Thymus (tissue), 11 donors: ENCODE results near the gene RYR1. TPM values are rescaled to one million over a fixed set of nuclear protein-coding genes. Genes with fewer than 3 reads are reported as not detected.

ENCODE experiments used
- DNase-seq, 9 donors: peaks; one replicate each; pipeline ENCODE4 v3.0.0-alpha.2; 2013; ENCODE audit warnings: low spot score in 9 of 9, low read depth in 6 of 9, missing footprints in 1 of 9
- H3K27ac ChIP-seq, 2 donors: one replicate each; pipeline ENCODE4 v1.5.1; 2013; ENCODE audit warnings: control low read depth in 1 of 2, low read depth in 1 of 2, low read length in 1 of 2, mild to moderate bottlenecking in 1 of 2, moderate library complexity in 1 of 2
- H3K27me3 ChIP-seq, 2 donors: one replicate each; pipeline ENCODE4 v1.5.1; 2013; ENCODE audit warnings: low read length in 1 of 2; ENCODE audit not compliant: control insufficient read depth in 2 of 2, insufficient read depth in 1 of 2
- H3K36me3 ChIP-seq, 2 donors: one replicate each; pipeline ENCODE4 v1.5.1; 2013; ENCODE audit warnings: low read length in 1 of 2, mild to moderate bottlenecking in 1 of 2, moderate library complexity in 1 of 2; ENCODE audit not compliant: control insufficient read depth in 2 of 2, insufficient read depth in 2 of 2
- H3K4me1 ChIP-seq, 2 donors: one replicate each; pipeline ENCODE4 v1.5.1; 2013; ENCODE audit warnings: low read length in 2 of 2; ENCODE audit not compliant: control insufficient read depth in 2 of 2, insufficient read depth in 2 of 2
- H3K4me3 ChIP-seq, 2 donors: one replicate each; pipeline ENCODE4 v1.5.1; 2013; ENCODE audit warnings: low read length in 2 of 2, control low read depth in 1 of 2, mild to moderate bottlenecking in 1 of 2
- H3K9me3 ChIP-seq, 2 donors: one replicate each; pipeline ENCODE4 v1.5.1; 2013; ENCODE audit warnings: low read length in 1 of 2, mild to moderate bottlenecking in 1 of 2; ENCODE audit not compliant: control insufficient read depth in 2 of 2, insufficient read depth in 1 of 2
- WGBS: extraction: QIAGEN DNeasy Blood & Tissue Kit; methylation state at CpG from one replicate; pipeline ENCODE4 v1.1.7; 2013; 5-methylcytosine and 5-hydroxymethylcytosine counted together
- polyA plus RNA-seq: library from polyadenylated mRNA; stranded (reverse); fragments of 200-250 nt; gene quantifications from one replicate; pipeline ENCODE4 v1.2.3, GENCODE V29; 2013
- total RNA-seq: library from RNA; stranded (reverse); fragments of 120-200 nt; gene quantifications from one replicate; pipeline ENCODE4 v1.2.4, GENCODE V29; 2013
- donor health status: healthy.

RYR1 gene
- total and polyA plus RNA-seq, 2 donors: 1.1 to 1.8 TPM

DNA sequence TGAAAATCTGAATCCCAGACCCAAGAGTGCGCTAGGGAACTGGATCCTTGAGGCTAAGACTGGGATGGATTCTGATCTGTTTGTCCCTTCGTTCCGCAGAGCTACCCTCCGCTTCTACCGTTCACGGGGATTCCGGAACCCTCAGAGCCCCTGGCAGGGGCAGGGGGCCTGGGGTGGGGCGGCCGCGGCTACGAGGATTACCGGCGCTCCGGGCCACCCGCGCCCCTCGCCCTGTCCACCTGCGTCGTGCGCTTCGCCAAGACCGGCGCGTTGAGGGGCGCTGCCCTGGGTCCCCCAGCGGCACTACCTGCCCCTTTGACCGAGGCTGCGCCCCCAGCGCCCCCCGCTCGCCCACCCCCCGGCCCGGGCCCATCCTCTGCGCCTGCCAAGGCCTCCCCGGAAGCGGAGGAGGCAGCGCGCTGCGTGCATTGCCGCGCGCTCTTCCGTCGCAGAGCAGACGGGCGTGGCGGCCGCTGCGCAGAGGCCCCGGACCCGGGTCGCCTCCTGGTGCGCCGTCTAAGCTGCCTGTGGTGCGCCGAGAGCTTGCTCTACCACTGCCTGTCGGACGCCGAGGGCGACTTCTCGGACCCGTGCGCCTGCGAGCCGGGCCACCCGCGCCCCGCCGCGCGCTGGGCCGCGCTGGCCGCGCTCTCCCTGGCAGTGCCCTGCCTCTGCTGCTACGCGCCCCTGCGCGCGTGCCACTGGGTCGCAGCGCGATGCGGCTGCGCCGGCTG is 37.9 kb upstream of the RYR1 start:
- Histone ChIP-seq H3K36me3 (no peaks in the 10 kb centered on the region), H3K9me3 (peaks cover 0 to 3% of the 10 kb centered on the region in 2 donors), H3K4me1 (peaks cover 0 to 5% of the 10 kb centered on the region in 2 donors), H3K27me3 (peaks cover 60 to 88% of the 10 kb centered on the region in 2 donors), H3K27ac (peak overlapping the region in 1 of 2 donors; percentile 83), H3K4me3 (peak overlapping the region; percentile 10 to 55)
- DNase-seq: peak in 2 of 9 donors; percentile 42 to 65
- WGBS: 7% methylated on average over 86 of the region's 86 CpGs

- Histone ChIP-seq H3K27me3 (peaks cover 43 to 57% of the 10 kb centered on the region in 2 donors), H3K27ac (no peak overlapping the region), H3K4me1 (peaks cover 6 to 9% of the 10 kb centered on the region in 2 donors), H3K36me3 (no peaks in the 10 kb centered on the region), H3K9me3 (no peaks in the 10 kb centered on the region), H3K4me3 (no peak overlapping the region)
- WGBS: 73% methylated on average over 9 of the region's 9 CpGs
- no peak for DNase-seq
Observed at GRCh38 chr19:38399081-38399480, 34.4 kb upstream of the RYR1 start.

- 76% methylated on average over 1 of the region's 1 CpG for WGBS
- peaks cover 9% of the 10 kb centered on the region in 2 donors for H3K4me1 ChIP-seq
- H3K27ac ChIP-seq: no peak overlapping the region
- H3K4me3 ChIP-seq: no peak overlapping the region
- no peak for DNase-seq
- no peaks in the 10 kb centered on the region for H3K9me3 ChIP-seq
- peaks cover 38 to 52% of the 10 kb centered on the region in 2 donors for H3K27me3 ChIP-seq
- no peaks in the 10 kb centered on the region for H3K36me3 ChIP-seq
Observed at GRCh38 chr19:38399537-38399936, 34.0 kb upstream of the RYR1 start.

- Histone ChIP-seq H3K4me1 (peaks cover 5 to 9% of the 10 kb centered on the region in 2 donors), H3K36me3 (peaks cover 2 to 6% of the 10 kb centered on the region in 2 donors), H3K27ac (no peak overlapping the region), H3K27me3 (peaks cover 30 to 44% of the 10 kb centered on the region in 2 donors), H3K9me3 (no peaks in the 10 kb centered on the region), H3K4me3 (no peak overlapping the region)
- 95% methylated on average over 5 of the region's 5 CpGs for WGBS
- DNase-seq: no peak
Observed at GRCh38 chr19:38400361-38400760, 33.1 kb upstream of the RYR1 start.

GRCh38 chr19:38401148-38401547 is 32.3 kb upstream of the RYR1 start:
- Histone ChIP-seq H3K27ac (no peak overlapping the region), H3K9me3 (no peaks in the 10 kb centered on the region), H3K4me1 (peaks cover 5 to 9% of the 10 kb centered on the region in 2 donors), H3K27me3 (peaks cover 22 to 38% of the 10 kb centered on the region in 2 donors), H3K4me3 (no peak overlapping the region), H3K36me3 (peaks cover 2 to 8% of the 10 kb centered on the region in 2 donors)
- 98% methylated on average over 3 of the region's 3 CpGs for WGBS
- DNase-seq: no peak

GRCh38 chr19:38402623-38402966 is 30.9 kb upstream of the RYR1 start:
- DNase-seq: no peak
- H3K36me3 ChIP-seq: peaks cover 7 to 18% of the 10 kb centered on the region in 2 donors
- no peaks in the 10 kb centered on the region for H3K9me3 ChIP-seq
- WGBS: 5% methylated on average over 18 of the region's 18 CpGs
- H3K4me1 ChIP-seq: peaks cover 5 to 9% of the 10 kb centered on the region in 2 donors
- H3K27ac ChIP-seq: peak overlapping the region; percentile 76 to 88
- peaks cover 8 to 23% of the 10 kb centered on the region in 2 donors for H3K27me3 ChIP-seq
- peak overlapping the region; percentile 34 to 67 for H3K4me3 ChIP-seq

DNA sequence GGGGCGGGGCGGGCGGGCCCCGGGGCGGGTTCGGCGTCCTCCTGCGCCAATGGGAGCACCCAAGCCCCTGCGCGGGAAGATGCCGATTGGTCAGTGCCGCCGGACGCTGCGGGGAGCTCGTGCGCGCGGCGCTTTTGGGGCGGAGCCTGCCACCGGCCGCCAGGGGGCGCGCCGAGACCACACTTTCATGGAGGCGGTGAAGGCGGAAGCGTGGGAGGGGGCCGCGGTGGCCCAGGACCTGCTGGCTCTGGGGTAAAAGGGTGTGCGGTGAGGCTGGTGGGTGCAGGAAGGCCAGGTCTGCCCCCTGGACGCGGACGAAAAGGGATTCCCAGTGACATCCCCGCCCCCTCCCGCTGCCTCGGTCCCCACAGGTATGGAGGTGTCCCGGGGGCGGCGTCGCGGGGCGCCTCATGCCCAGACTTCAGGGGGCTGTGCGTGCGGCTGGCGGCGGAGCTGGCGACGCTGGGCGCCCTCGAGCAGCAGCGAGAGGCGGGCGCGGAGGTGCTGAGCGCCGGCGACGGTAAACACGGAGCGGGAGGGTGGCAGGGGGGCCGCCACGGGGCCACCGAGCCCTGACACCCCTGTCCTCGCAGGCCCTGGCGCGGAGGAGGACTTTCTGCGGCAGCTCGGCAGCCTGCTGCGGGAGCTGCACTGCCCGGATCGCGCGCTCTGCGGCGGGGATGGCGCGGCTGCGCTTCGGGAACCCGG is 30.4 kb upstream of the RYR1 start, which contains the start of gene FAM98C:
FAM98C (plus strand) TSS at position 127 of the 708 bp plus-strand sequence; CDS start at position 188, 61 bp downstream.
- Histone ChIP-seq H3K4me3 (peak within 1 kb of the TSS; percentile 67), H3K4me1 (peaks cover 5 to 9% of the 10 kb centered on the region in 2 donors), H3K9me3 (no peaks in the 10 kb centered on the region), H3K27me3 (peaks cover 5 to 18% of the 10 kb centered on the region in 2 donors), H3K27ac (peak within 1 kb of the TSS; percentile 76 to 88), H3K36me3 (peaks cover 7 to 18% of the 10 kb centered on the region in 2 donors)
- WGBS: under 1% methylated on average over 82 of the region's 82 CpGs
- peak; percentile 89 to 99 (median 98) for DNase-seq

DNA sequence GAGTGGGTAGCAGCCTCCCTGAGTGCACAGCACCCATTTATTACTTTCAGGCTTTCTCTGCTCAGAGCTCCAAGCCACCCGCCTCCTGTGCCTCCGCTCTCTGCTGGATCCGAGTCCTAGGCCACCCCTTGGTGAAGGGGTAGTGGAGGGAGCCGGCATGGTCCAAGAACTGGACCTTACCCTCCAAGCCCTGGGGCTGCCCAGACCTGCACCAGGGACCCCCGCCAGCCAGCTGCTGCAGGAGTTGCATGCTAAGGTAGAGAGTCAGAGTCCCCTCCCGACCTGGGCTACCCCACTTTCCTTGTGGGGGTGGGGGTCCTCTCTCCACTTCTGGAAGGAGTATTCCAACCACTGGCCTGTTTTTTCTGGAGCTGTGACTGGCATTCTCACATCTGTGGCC is 28.6 kb upstream of the RYR1 start:
- no peak overlapping the region for H3K27ac ChIP-seq
- H3K27me3 ChIP-seq: peaks cover 0 to 7% of the 10 kb centered on the region in 2 donors
- no peaks in the 10 kb centered on the region for H3K9me3 ChIP-seq
- H3K4me1 ChIP-seq: peaks cover 5 to 9% of the 10 kb centered on the region in 2 donors
- no peak for DNase-seq
- WGBS: 98% methylated on average over 6 of the region's 6 CpGs
- peaks cover 7 to 18% of the 10 kb centered on the region in 2 donors for H3K36me3 ChIP-seq
- no peak overlapping the region for H3K4me3 ChIP-seq

DNA sequence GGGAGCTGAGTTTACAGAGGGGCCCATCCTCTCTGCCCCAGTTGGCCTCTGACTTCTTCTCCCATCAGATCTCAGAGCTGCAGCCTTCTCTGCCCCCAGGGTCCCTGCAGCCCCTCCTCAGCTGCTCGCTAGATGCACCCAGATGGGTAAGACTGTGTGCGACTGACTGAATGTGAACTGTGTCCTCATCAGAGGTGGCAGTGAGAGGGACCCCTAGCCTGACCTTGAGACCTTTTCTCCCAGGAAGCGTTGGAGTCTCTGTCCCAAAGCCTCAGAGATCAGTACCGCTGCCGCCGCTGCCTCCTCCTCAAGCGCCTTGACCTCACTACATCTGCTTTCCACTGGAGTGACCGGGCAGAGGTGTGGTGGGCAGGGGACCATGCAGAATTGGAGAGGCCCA is 28.2 kb upstream of the RYR1 start:
- no peak overlapping the region for H3K27ac ChIP-seq
- 97% methylated on average over 8 of the region's 8 CpGs for WGBS

More for the DNA sequence above, 28.2 kb upstream of the RYR1 start:
- Histone ChIP-seq H3K27me3 (peaks cover 0 to 6% of the 10 kb centered on the region in 2 donors), H3K36me3 (peaks cover 7 to 18% of the 10 kb centered on the region in 2 donors), H3K4me3 (no peak overlapping the region), H3K4me1 (peaks cover 5 to 9% of the 10 kb centered on the region in 2 donors), H3K9me3 (no peaks in the 10 kb centered on the region)
- no peak for DNase-seq
